GM23248 (cell line): ENCODE results near the gene ZNF69.

Source experiments
- EZH2 ChIP-seq: fragments of 200-600 bp; sonication (generic); IDR thresholded peaks from 2 replicates; pipeline ENCODE4 v1.6.1; 2018; ENCODE audit warnings: antibody characterized with exemption, mild to moderate bottlenecking; ENCODE audit not compliant: insufficient read depth, poor library complexity, severe bottlenecking
- EZH2phosphoT487 ChIP-seq: fragments of 200-600 bp; sonication (generic); IDR thresholded peaks from 2 replicates; pipeline ENCODE4 v1.6.1; 2018; ENCODE audit warnings: antibody characterized with exemption, moderate library complexity, mild to moderate bottlenecking, low read depth; ENCODE audit not compliant: insufficient read depth

DNA sequence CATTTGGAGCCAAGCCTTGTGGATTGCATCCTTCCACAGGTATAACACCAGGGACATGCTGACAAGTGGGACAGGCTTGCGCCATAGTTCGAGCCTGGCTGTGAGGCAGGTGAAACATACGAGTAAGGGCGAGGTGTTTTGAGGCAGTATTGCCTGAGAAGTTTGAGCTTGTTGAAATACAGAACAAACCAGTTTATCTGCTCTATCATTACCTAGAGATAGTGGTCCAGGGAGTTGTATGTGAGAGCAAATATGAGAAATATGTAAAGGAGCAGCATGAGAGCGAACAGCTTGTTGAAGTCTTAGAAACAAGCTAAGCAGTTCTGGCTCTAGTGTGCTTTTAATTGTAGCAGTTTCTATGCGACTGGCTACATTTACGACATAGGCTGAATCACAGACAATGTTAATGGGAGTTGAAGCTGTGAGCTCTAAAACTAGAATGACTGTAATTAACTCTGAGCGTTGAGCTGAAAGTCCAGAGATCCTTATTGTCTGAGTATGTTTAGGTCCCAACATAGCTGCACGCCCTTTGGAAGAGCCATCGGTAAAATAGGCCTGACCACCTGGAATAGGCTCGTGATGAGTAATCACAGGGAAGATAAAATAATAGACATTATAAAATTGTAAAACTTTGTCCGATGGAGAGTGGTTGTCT lies 30.9 kb upstream of the ZNF69 start:
- TF ChIP-seq EZH2phosphoT487 (no peak), EZH2 (no peak)
